HepG2 (cell line): ENCODE data around the gene SREBF1. TPM values are rescaled to one million over a fixed set of nuclear protein-coding genes. Genes with fewer than 3 reads are reported as not detected.

ENCODE experiments used
- BATF2 ChIP-seq: sonication (generic); formaldehyde crosslinking; IDR thresholded peaks from 2 replicates; pipeline ENCODE4 v1.8.0; 2022; ENCODE audit warnings: mild to moderate bottlenecking, missing genetic modification reagents, moderate library complexity
- DMAP1 ChIP-seq: IDR thresholded peaks from 2 replicates; pipeline ENCODE4 v1.6.1; 2016
- DR1 ChIP-seq: sonication (generic); formaldehyde crosslinking; IDR thresholded peaks from 2 replicates; pipeline ENCODE4 v1.8.0; 2021; ENCODE audit warnings: mild to moderate bottlenecking, missing genetic modification reagents, inconsistent platforms
- HES4 ChIP-seq: sonication (generic); formaldehyde crosslinking; IDR thresholded peaks from 2 replicates; pipeline ENCODE4 v1.9.0; 2021; ENCODE audit warnings: mild to moderate bottlenecking, missing genetic modification reagents, borderline replicate concordance
- KLF6 ChIP-seq: IDR thresholded peaks from 2 replicates; pipeline ENCODE4 v1.8.0; 2016; ENCODE audit warnings: missing biosample characterization, missing genetic modification reagents
- LCORL ChIP-seq, 2 experiments: fragments of 450-650 bp in 1 of 2; sonication (generic) in 1 of 2; formaldehyde crosslinking in 1 of 2; IDR thresholded peaks; 2 replicates each; pipeline versions ENCODE4 v1.5.0 to v1.6.1; 2017 to 2020; ENCODE audit warnings: antibody characterized with exemption in 1 of 2, missing genetic modification reagents in 1 of 2
- RCOR2 ChIP-seq: IDR thresholded peaks from 2 replicates; pipeline ENCODE4 v1.6.1; 2016; ENCODE audit warnings: missing biosample characterization, missing genetic modification reagents
- RFX5 ChIP-seq: IDR thresholded peaks from 2 replicates; pipeline ENCODE4 v1.6.1; 2011; ENCODE audit warnings: low read depth, low read length, improper control_type of control experiment
- U2AF2 ChIP-seq: fragments of 200-400 bp; formaldehyde crosslinking; IDR thresholded peaks from 2 replicates; pipeline ENCODE4 v1.6.1; 2017; ENCODE audit warnings: low read depth, mild to moderate bottlenecking, low read length
- YEATS2 ChIP-seq: sonication (generic); formaldehyde crosslinking; IDR thresholded peaks from 2 replicates; pipeline ENCODE4 v1.4.0; 2020; ENCODE audit warnings: missing genetic modification reagents, borderline replicate concordance
- ZHX1 ChIP-seq: sonication (generic); formaldehyde crosslinking; IDR thresholded peaks from 2 replicates; pipeline ENCODE4 v1.8.1; 2022; ENCODE audit warnings: low read depth, mild to moderate bottlenecking, missing genetic modification reagents
- ZNF205 ChIP-seq: IDR thresholded peaks from 2 replicates; pipeline ENCODE4 v1.6.1; 2018; ENCODE audit warnings: missing biosample characterization, missing genetic modification reagents
- ZNF326 ChIP-seq: sonication (generic); formaldehyde crosslinking; IDR thresholded peaks from 2 replicates; pipeline ENCODE4 v1.4.0; 2020; ENCODE audit warnings: missing genetic modification reagents, borderline replicate concordance
- ZNF446 ChIP-seq: sonication (generic); formaldehyde crosslinking; IDR thresholded peaks from 2 replicates; pipeline ENCODE4 v1.5.0; 2020; ENCODE audit warnings: mild to moderate bottlenecking, missing genetic modification reagents
- ZNF605 ChIP-seq: sonication (generic); formaldehyde crosslinking; IDR thresholded peaks from 2 replicates; pipeline ENCODE4 v1.8.0; 2022; ENCODE audit warnings: mild to moderate bottlenecking, missing genetic modification reagents
- ZNF7 ChIP-seq: IDR thresholded peaks from 2 replicates; pipeline ENCODE4 v1.6.1; 2016; ENCODE audit warnings: missing biosample characterization, missing genetic modification reagents
- ZNF891 ChIP-seq: sonication (generic); formaldehyde crosslinking; IDR thresholded peaks from 2 replicates; pipeline ENCODE4 v1.5.0; 2020; ENCODE audit warnings: mild to moderate bottlenecking, missing genetic modification reagents
- ZSCAN30 ChIP-seq: sonication (generic); formaldehyde crosslinking; IDR thresholded peaks from 2 replicates; pipeline ENCODE4 v1.5.0; 2020; ENCODE audit warnings: mild to moderate bottlenecking, missing genetic modification reagents
- polyA plus RNA-seq, 8 experiments: library from polyadenylated mRNA; depleted of rRNA in 3 of 8; stranded (reverse) in 7 of 8; unstranded in 1 of 8; fragments of >200 nt; fragmentation: Illumina TruSeq in 4 of 8; extraction: Trizol in 4 of 8; gene quantifications; 2 replicates each; pipeline versions ENCODE4 v1.2.1 to v1.2.3, GENCODE V29; 2011 to 2016; ENCODE audit warnings: low read depth in 4 of 8, missing spikeins in 1 of 8, mixed read lengths in 1 of 8; ENCODE audit not compliant: insufficient read depth in 1 of 8
- total RNA-seq, 5 experiments: library from RNA; depleted of rRNA; stranded (reverse); fragments of >200 nt; fragmentation: Illumina TruSeq; extraction: Trizol; gene quantifications; 2 replicates each; pipeline ENCODE4 v1.2.3, GENCODE V29; 2016; ENCODE audit warnings: low read depth in 1 of 5
- TF ChIP-seq, protein P1 (sequence below): sonication (generic); formaldehyde crosslinking; IDR thresholded peaks from 2 replicates; pipeline ENCODE4 v1.9.0; 2021; ENCODE audit warnings: missing genetic modification reagents, borderline replicate concordance
- TF ChIP-seq, protein P2 (sequence below): IDR thresholded peaks from 2 replicates; pipeline ENCODE4 v1.6.1; 2016; ENCODE audit warnings: low read depth, borderline replicate concordance
- TF ChIP-seq, protein P3 (sequence below): sonication (generic); formaldehyde crosslinking; IDR thresholded peaks from 2 replicates; pipeline ENCODE4 v1.9.0; 2022; ENCODE audit warnings: missing genetic modification reagents, mild to moderate bottlenecking, borderline replicate concordance
- TF ChIP-seq, protein P4 (sequence below): IDR thresholded peaks from 2 replicates; pipeline ENCODE4 v1.6.1; 2016

SREBF1 gene
- total and polyA plus RNA-seq, 2 of the 13 experiments (the other 11 are each of a cell fraction or from before 2014, with no cell fraction given), result 34.3 to 38.0 TPM

GRCh38 chr17:17836250-17836817 is 452 bp downstream of the SREBF1 start (continued):
- TF ChIP-seq, protein P1, sequence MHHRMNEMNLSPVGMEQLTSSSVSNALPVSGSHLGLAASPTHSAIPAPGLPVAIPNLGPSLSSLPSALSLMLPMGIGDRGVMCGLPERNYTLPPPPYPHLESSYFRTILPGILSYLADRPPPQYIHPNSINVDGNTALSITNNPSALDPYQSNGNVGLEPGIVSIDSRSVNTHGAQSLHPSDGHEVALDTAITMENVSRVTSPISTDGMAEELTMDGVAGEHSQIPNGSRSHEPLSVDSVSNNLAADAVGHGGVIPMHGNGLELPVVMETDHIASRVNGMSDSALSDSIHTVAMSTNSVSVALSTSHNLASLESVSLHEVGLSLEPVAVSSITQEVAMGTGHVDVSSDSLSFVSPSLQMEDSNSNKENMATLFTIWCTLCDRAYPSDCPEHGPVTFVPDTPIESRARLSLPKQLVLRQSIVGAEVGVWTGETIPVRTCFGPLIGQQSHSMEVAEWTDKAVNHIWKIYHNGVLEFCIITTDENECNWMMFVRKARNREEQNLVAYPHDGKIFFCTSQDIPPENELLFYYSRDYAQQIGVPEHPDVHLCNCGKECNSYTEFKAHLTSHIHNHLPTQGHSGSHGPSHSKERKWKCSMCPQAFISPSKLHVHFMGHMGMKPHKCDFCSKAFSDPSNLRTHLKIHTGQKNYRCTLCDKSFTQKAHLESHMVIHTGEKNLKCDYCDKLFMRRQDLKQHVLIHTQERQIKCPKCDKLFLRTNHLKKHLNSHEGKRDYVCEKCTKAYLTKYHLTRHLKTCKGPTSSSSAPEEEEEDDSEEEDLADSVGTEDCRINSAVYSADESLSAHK (CRISPR knock-in tag), result no peak
- no peak; the same call in 1 of the 2 replicates for TF ChIP-seq ZNF7 (CRISPR knock-in tag)
- TF ChIP-seq YEATS2, result peak; percentile 54
- TF ChIP-seq ZNF446 (CRISPR knock-in tag), result peak; percentile 96
- TF ChIP-seq U2AF2, result no peak
- TF ChIP-seq ZNF891, result no peak
- TF ChIP-seq ZNF326, result no peak
- peak; percentile 87 for TF ChIP-seq DR1 (CRISPR knock-in tag)
- TF ChIP-seq DMAP1 (CRISPR knock-in tag), result peak; percentile 88; the same call in 1 of the 2 replicates
- peak; percentile 63; the same call in 1 of the 2 replicates for TF ChIP-seq RCOR2 (CRISPR knock-in tag)
- no peak for TF ChIP-seq ZSCAN30 (CRISPR knock-in tag)
- peak; percentile 86 for TF ChIP-seq ZNF605 (CRISPR knock-in tag)
- TF ChIP-seq RFX5, result peak; percentile 79
- peak; percentile 61; the same call in 1 of the 2 replicates for TF ChIP-seq ZHX1 (CRISPR knock-in tag)
- no peak for TF ChIP-seq ZNF205 (CRISPR knock-in tag)
- TF ChIP-seq, protein P2, sequence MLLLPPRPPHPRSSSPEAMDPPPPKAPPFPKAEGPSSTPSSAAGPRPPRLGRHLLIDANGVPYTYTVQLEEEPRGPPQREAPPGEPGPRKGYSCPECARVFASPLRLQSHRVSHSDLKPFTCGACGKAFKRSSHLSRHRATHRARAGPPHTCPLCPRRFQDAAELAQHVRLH, result peak; percentile 79; the same call in 1 of the 2 replicates
- no peak; the same call in 1 of the 2 replicates for TF ChIP-seq BATF2 (CRISPR knock-in tag)
- peak; percentile 90 for TF ChIP-seq HES4
- TF ChIP-seq LCORL (IDR thresholded peaks at IDR 0.05), result no peak
- TF ChIP-seq LCORL (CRISPR knock-in tag; IDR thresholded peaks at IDR 0.05), result no peak; the same call in 1 of the 2 replicates
- TF ChIP-seq, protein P3, sequence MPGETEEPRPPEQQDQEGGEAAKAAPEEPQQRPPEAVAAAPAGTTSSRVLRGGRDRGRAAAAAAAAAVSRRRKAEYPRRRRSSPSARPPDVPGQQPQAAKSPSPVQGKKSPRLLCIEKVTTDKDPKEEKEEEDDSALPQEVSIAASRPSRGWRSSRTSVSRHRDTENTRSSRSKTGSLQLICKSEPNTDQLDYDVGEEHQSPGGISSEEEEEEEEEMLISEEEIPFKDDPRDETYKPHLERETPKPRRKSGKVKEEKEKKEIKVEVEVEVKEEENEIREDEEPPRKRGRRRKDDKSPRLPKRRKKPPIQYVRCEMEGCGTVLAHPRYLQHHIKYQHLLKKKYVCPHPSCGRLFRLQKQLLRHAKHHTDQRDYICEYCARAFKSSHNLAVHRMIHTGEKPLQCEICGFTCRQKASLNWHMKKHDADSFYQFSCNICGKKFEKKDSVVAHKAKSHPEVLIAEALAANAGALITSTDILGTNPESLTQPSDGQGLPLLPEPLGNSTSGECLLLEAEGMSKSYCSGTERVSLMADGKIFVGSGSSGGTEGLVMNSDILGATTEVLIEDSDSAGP (CRISPR knock-in tag), result peak; percentile 77; the same call in 1 of the 2 replicates
- TF ChIP-seq KLF6 (CRISPR knock-in tag), result no peak; the same call in 1 of the 2 replicates
- TF ChIP-seq, protein P4, sequence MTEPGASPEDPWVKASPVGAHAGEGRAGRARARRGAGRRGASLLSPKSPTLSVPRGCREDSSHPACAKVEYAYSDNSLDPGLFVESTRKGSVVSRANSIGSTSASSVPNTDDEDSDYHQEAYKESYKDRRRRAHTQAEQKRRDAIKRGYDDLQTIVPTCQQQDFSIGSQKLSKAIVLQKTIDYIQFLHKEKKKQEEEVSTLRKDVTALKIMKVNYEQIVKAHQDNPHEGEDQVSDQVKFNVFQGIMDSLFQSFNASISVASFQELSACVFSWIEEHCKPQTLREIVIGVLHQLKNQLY (CRISPR knock-in tag), result no peak; the same call in 1 of the 2 replicates
